Activated CD8-positive, alpha-beta memory T cell treated with anti-CD3 and anti-CD28 coated beads for 36 hours (primary cell): Measurements from ENCODE around the gene CHD5. TPM values are rescaled to one million over a fixed set of nuclear protein-coding genes. Genes with fewer than 3 reads are reported as not detected.
"Not testable (repeated sequence)": the region's sequence is repeated elsewhere in the genome, so short reads cannot be mapped to it uniquely, and the experiment has no call there.

ENCODE experiments used
- CTCF ChIA-PET: fragments of 350-600 bp; sonication (Branson Sonifier 250); formaldehyde crosslinking; loops from one replicate; lab custom pipeline; 2021; ENCODE audit warnings: antibody characterized with exemption; lab: Charles Lee
- POLR2A ChIA-PET: fragments of 350-600 bp; sonication (Branson Sonifier 250); formaldehyde crosslinking; loops from one replicate; lab custom pipeline; 2021; ENCODE audit warnings: antibody characterized with exemption; lab: Charles Lee
- total RNA-seq, 2 experiments: library from RNA; stranded (reverse); gene quantifications; one replicate each; pipeline ENCODE4 v1.2.3, GENCODE V29; 2021

Gene CHD5
- total RNA-seq, 2 experiments from 2014 or later: 0.57 to 0.78 TPM

GRCh38 chr1:6086358-6086757 lies 93.8 kb downstream of the CHD5 start:
- ChIA-PET POLR2A (no interaction called here), CTCF (no interaction called here)

- CTCF ChIA-PET: no interaction called here
Observed at GRCh38 chr1:6085666-6086065, 94.5 kb downstream of the CHD5 start.

GRCh38 chr1:6084781-6085495 lies 95.2 kb downstream of the CHD5 start:
- ChIA-PET CTCF (no interaction called here), POLR2A (no interaction called here)

More at GRCh38 chr1:6085666-6086065, 94.5 kb downstream of the CHD5 start:
- POLR2A ChIA-PET: no interaction called here

- CTCF ChIA-PET: no interaction called here
- POLR2A ChIA-PET: no interaction called here
Observed at GRCh38 chr1:6083801-6084446, 96.2 kb downstream of the CHD5 start.

- CTCF ChIA-PET: no interaction called here
Observed at GRCh38 chr1:6083385-6083784, 96.7 kb downstream of the CHD5 start.

GRCh38 chr1:6082430-6082971 lies 97.6 kb downstream of the CHD5 start:
- POLR2A ChIA-PET: no interaction called here
- CTCF ChIA-PET: no interaction called here

More at GRCh38 chr1:6083385-6083784, 96.7 kb downstream of the CHD5 start:
- POLR2A ChIA-PET: no interaction called here

- POLR2A ChIA-PET: no interaction called here
- CTCF ChIA-PET: no interaction called here
Observed at GRCh38 chr1:6081901-6082300, 98.2 kb downstream of the CHD5 start.

- ChIA-PET CTCF (no interaction called here), POLR2A (no interaction called here)
Observed at GRCh38 chr1:6080469-6080868, 99.7 kb downstream of the CHD5 start.

- ChIA-PET POLR2A (no interaction called here), CTCF (no interaction called here)
Observed at GRCh38 chr1:6077919-6078318, 102.2 kb downstream of the CHD5 start.

- POLR2A ChIA-PET: no interaction called here
- CTCF ChIA-PET: no interaction called here
Observed at GRCh38 chr1:6077506-6077905, 102.6 kb downstream of the CHD5 start.

- POLR2A ChIA-PET: not testable (repeated sequence)
Observed at GRCh38 chr1:6077061-6077460, 103.1 kb downstream of the CHD5 start.

GRCh38 chr1:6075748-6076147 lies 104.4 kb downstream of the CHD5 start:
- CTCF ChIA-PET: no interaction called here
- POLR2A ChIA-PET: no interaction called here

More at GRCh38 chr1:6077061-6077460, 103.1 kb downstream of the CHD5 start:
- CTCF ChIA-PET: not testable (repeated sequence)

GRCh38 chr1:6074192-6074901 lies 105.8 kb downstream of the CHD5 start:
- CTCF ChIA-PET: no interaction called here
- POLR2A ChIA-PET: no interaction called here

GRCh38 chr1:6073480-6074053 lies 106.6 kb downstream of the CHD5 start:
- POLR2A ChIA-PET: no interaction called here
- CTCF ChIA-PET: interaction anchor here (1.0 kb wide), 1 partner anchor 13 kb away, joined by 3 read pairs; no protein-coding TSS in a partner anchor

GRCh38 chr1:6072774-6073479 lies 107.2 kb downstream of the CHD5 start:
- POLR2A ChIA-PET: no interaction called here
- CTCF ChIA-PET: interaction anchor here (0.7 to 1.0 kb wide), 2 partner anchors 13 to 23 kb away, joined by 3 read pairs; no protein-coding TSS in a partner anchor

- POLR2A ChIA-PET: no interaction called here
- CTCF ChIA-PET: no interaction called here
Observed at GRCh38 chr1:6071219-6071618, 108.9 kb downstream of the CHD5 start.

GRCh38 chr1:6070450-6070974 lies 109.6 kb downstream of the CHD5 start:
- ChIA-PET POLR2A (no interaction called here), CTCF (no interaction called here)

GRCh38 chr1:6069573-6069972 lies 110.5 kb downstream of the CHD5 start:
- POLR2A ChIA-PET: no interaction called here
- CTCF ChIA-PET: no interaction called here

- ChIA-PET CTCF (no interaction called here), POLR2A (no interaction called here)
Observed at GRCh38 chr1:6068932-6069331, 111.2 kb downstream of the CHD5 start.
